ENCODE measurements around the gene ANKS1A.

DNA sequence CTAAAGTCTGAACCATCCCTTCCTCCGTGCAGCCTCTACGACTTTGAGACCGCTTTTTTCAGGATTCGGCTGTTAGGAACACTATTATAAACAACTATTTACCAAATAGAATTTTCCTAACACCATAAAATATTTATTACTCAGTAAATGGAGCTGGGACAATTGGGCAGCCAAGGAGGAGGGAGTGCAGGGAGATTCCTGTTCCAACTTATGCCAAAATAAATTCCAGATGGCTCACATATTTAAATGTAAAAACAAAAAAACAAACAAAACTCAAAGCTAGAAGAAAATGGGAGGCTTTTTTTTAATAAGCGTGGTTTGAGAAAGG lies 204.0 kb downstream of the ANKS1A start:
- TF ChIP-seq, protein P1, sequence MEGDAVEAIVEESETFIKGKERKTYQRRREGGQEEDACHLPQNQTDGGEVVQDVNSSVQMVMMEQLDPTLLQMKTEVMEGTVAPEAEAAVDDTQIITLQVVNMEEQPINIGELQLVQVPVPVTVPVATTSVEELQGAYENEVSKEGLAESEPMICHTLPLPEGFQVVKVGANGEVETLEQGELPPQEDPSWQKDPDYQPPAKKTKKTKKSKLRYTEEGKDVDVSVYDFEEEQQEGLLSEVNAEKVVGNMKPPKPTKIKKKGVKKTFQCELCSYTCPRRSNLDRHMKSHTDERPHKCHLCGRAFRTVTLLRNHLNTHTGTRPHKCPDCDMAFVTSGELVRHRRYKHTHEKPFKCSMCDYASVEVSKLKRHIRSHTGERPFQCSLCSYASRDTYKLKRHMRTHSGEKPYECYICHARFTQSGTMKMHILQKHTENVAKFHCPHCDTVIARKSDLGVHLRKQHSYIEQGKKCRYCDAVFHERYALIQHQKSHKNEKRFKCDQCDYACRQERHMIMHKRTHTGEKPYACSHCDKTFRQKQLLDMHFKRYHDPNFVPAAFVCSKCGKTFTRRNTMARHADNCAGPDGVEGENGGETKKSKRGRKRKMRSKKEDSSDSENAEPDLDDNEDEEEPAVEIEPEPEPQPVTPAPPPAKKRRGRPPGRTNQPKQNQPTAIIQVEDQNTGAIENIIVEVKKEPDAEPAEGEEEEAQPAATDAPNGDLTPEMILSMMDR (IDR thresholded peaks at IDR 0.05): no peak
- TF ChIP-seq POLR2A (IDR thresholded peaks at IDR 0.05): no peak
- TF ChIP-seq POLR2AphosphoS5 (IDR thresholded peaks at IDR 0.05): no peak
